ENCODE data around the gene CIC.

- TF ChIP-seq CTCF (IDR thresholded peaks at IDR 0.05) (no peak), POLR2A (IDR thresholded peaks at IDR 0.05) (no peak)
Measured at GRCh38 chr19:42328854-42329253, 59.8 kb downstream of the CIC start.

Data from esophagus squamous epithelium (tissue), 4 donors.